NCI-H345 treated with DMSO at 0.1 percent for 48 hours (cell line): ENCODE measurements around the gene TRIM24.
A peak's percentile ranks its signal among the peaks of the same experiment; 100 is the strongest.
"Not testable (repeated sequence)": the region's sequence is repeated elsewhere in the genome, so short reads cannot be mapped to it uniquely, and the experiment has no call there.

ENCODE experiments used
- DNase-seq: peaks from one replicate; lab custom pipeline; 2025; ENCODE audit not compliant: unreplicated experiment; lab: John Stamatoyannopoulos, UW

TRIM24 gene

GRCh38 chr7:138460176-138460648 lies at the start of gene TRIM24:
Gene TRIM24 (plus strand): TSS chr7:138460259. CDS start chr7:138460549, 290 bp downstream.
- no peak for DNase-seq

GRCh38 chr7:138412077-138412476 lies 48.0 kb upstream of the TRIM24 start:
- not testable (repeated sequence) for DNase-seq

GRCh38 chr7:138412921-138413320 lies 47.1 kb upstream of the TRIM24 start:
- not testable (repeated sequence) for DNase-seq

GRCh38 chr7:138417078-138417700 lies 42.9 kb upstream of the TRIM24 start:
- no peak for DNase-seq

GRCh38 chr7:138417764-138418163 lies 42.3 kb upstream of the TRIM24 start:
- DNase-seq = no peak

DNA sequence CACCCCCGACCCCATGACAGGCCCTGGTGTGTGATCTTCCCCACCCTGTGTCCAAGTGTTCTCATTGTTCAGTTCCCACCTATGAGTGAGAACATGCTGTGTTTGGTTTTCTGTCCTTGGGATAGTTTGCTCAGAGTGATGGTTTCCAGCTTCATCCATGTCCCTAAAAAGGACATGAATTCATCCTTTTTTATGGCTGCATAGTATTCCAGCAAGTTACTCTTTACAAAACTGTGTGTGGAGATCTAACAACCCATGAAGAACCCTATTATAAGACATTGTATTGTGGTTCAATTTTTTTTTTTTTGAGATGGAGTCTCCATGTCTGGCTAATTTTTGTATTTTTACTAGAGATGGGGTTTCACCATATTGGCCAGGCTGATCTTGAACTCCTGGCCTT lies 41.7 kb upstream of the TRIM24 start:
- not testable (repeated sequence) for DNase-seq

- no peak for DNase-seq
Measured at GRCh38 chr7:138425026-138425425, 35.0 kb upstream of the TRIM24 start.

DNA sequence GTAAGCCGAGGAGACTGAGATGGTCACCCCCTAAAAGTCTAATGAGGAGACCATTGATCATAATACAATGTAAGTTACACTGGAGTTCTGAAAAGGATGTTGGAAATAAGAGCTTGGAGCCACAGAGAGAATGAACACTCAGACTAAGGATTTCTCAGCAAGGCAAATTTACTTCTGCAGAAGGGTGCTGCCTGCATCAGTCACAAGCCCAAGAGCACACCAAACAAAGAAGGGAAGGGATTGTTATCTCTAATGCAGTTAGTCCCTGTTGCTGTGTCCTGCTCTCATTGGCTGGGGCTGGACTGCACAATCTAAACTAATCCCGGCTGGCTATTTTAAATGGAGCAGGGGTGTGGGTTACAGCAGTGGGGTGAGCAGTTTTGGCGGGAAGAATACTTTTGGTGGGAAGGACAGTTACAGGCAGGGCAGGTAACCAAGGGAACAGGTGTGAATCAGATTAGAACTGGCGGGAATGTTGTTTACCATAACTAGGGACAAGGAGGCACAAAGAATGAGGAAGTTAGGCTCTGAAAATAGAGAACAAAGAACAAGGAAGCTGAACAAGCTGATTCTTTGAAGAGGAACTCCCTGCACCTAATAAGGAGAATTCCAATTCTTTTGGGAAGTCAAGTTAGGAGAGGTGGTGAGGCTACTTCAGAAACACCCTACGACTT lies 30.3 kb upstream of the TRIM24 start:
- DNase-seq = no peak

DNA sequence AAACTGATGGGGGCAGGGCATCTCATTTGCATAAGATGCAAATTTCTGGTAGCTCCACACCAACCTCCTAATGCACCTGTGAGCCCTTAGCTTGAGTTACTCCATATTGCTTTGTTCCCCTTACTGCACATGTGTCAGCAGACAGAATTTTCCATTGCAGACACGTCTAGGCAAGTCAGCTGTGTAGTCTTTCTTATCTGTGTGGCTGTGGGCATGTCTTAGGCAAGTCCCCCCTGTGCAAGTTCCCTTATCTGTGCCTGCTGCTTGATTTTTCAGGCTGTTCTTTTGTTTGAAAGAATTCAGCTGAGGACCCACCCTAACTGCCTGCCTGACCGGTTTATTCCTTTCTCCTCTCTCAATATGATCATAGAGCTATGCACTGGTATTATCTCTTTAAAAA lies 28.5 kb upstream of the TRIM24 start:
- no peak for DNase-seq

DNA sequence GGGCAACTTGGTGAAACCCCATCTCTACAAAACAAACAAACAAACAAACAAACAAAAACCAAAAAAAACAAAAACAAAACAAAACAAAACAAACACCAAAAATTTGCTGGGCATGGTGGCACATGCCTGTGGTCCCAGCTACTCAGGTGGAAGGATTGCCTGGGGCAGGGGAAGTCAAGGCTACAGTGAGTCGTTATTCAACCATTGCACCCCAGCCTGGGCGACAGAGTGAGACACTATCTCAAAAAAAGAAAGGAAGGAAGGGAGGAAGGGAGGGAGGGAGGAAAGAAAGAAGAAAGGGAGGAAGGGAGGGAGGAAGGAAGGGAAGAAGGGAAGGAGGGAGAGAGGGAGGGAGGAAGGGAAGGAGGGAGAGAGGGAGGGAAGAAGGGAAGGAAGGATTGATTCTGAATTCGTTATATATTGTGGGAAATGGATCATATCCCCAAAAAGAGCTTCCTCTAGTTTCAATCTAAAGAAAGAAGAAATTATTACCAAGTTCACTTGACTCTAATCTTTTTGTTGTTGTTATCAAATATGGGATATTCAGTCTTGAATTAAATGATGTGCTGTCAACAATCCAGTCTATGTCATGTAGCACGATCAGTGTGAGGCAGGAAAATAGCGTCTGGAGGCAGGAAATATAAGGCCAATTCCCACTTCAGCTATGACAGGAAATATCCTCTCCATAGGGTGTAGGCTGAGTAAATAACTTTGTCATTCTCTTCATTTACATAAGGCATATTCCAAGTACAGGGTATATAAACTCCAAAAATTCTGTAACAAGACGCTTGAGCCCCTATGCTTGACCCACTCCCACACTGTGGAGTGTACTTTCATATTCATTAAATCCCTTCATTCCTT lies 26.2 kb upstream of the TRIM24 start:
- no peak for DNase-seq

GRCh38 chr7:138434597-138435019 lies 25.5 kb upstream of the TRIM24 start:
- DNase-seq = no peak

DNA sequence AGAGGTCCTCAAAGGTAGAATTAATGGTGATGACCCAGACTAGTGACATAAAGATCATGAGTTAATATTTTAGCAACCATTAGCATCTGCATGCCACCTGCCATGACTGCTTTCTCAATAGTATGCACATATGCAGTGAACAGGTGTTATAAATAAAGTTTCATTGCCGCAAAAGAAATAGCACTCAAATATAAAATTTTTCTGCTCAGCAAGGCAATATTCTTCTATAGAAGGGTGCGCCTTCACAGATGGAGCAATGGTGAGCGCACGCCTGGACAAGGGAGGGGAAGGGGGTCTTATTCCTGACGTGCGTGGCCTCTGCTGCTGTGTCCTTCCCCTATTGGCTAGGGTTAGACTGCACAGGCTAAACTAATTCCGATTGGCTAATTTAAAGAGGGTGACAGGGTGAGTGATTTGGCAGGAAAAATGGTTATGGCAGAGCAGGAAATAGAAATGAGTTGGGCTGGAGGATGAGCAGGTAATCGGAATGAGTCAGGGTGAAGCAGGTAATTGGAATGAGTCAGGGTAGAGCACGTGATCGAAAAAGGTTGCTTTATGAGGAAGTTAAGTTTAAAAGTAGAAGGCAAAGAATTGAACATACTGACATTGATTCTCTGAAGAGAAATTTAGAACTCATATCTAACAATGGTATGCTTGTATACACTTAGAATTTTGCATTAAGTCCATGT lies 24.7 kb upstream of the TRIM24 start:
- no peak for DNase-seq

DNA sequence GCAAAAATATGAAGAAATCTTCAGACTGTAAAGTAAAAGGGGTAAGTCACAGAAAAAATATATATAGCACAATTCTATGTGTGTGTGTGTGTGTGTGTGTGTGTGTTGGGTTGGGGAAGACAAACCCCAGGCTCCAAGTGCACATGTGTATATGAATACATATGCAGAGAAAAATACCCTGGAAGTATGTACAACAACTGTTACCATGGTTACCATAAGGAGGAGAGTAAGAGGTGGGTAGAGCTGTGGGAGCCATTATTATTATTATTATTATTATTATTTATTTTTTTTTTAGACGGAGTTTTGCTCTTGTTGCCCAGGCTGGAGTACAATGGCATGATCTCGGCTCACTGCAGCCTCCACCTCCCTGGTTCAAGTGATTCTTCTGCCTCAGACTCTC lies 23.7 kb upstream of the TRIM24 start:
- no peak for DNase-seq

DNA sequence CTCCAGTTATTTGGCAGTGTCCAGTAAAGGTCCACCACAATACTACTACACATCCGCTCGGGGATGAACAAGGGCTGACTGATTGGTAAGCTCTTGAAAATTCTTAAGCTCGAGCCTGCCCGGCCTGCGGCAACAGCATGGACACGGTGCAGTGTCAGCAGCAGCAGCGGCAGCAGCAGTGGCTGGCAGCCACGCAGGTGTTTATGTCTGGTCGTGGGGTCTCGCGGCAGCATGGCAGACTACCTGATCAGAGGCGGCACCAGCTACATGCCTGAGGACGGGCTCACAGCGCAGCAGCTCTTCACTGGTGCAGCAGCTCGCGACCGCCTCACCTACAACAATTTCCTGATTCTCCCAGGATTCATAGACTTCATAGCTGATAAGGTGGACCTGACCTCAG lies 19.6 kb upstream of the TRIM24 start:
- DNase-seq = no peak

- DNase-seq = no peak
Measured at GRCh38 chr7:138442822-138443221, 17.2 kb upstream of the TRIM24 start.

DNA sequence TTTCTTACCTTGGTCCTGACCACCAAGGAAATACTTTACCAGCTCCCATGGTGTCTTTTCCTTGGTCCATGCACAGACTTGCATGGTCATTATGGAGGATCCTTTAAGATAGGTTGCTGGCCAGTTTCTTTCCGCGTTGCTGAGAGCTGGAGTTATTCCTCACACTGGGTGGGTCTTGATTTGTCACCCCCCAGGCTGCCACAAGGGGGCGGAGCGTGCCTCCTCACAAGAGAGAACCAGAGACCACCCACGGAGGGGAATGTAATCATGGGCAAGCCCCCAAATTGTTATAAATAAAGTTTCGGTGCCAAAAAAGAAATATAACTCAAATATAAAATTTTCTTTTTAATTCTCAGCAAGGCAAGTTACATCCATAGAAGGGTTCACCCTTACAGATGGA lies 10.5 kb upstream of the TRIM24 start:
- no peak for DNase-seq

DNA sequence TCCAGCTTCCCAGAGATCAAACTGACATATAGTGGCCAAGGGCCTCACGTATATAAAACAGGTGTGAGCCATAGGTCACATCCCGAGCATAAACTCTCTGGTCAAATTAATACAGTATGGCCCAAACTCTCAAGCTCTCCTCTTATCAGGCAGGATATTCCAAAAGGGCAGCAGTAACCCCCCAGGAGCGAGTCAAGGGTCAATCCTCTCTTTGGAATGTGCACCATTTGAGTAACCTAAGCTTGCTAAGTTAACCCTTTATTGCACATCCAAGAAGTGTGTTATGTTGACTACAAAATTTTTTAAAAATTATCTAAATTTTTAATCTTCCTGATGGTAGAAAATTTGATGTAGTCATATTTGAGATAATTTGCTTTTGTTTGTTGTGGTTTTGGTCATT lies 4.5 kb upstream of the TRIM24 start:
- DNase-seq = no peak

DNA sequence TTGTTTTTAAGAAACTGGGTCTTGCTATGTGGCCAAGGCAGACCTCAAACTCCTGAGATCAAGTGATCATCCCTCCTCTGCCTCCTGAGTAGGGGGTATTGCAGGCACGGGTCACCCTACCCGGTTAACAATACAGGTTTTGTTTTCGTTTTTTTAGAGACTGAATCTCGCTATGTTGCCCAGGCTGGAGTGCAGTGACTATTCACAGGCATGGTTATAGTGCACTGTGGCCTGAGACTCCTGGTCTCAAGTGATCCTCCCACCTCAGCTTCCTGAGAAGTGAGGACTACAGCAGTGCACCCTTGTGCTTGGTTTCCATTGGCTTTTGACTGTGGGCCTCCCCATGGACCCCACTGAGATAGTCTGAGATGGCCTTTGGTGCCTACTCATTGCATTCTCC lies 3.8 kb upstream of the TRIM24 start:
- DNase-seq = no peak

DNA sequence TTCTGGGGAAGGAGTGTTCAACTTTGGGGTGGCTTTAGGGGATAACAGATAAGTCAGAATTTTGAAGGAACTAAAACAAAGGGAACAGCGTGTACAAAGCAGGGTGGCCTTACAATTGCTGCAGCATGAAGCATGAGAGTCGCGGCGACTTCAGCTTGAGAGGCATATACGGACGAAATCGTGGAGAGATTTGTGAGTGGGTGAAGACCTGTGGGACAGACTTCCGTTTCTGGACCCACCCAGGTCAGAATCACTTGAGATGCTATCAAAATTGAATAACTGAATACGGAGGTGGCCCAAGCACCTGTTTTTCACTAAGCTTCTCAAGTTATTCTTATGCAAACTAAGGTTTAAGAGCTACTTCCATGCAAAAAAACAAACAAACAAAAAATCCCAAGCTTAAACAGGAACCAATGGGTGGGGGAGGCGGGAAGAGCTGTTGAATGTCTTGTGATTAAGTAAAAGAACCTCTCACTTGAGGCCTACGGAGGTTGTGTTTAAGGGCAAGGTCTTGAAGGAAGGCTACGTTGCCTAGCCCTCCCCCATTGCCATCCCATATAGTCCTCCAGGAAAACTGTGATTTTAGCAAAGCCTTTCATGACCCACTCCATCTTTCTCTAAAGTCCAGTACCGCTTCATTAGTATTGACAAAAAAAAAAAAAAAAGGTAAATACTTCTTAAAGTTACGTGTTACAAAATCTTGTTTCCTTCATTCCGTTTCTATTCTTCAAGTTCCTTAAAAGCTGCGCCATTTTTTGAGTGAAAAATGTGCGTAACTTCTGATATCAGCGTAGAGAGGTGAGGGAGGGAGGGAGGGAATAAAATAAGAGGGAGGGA lies 1.3 kb upstream of the TRIM24 start:
- DNase-seq = no peak

- DNase-seq = peak; percentile 97
Measured at GRCh38 chr7:138459413-138460175, 465 bp upstream of the TRIM24 start.
